Measurements from ENCODE around the gene HTR5A. TPM values are rescaled to one million over a fixed set of nuclear protein-coding genes. Genes with fewer than 3 reads are reported as not detected.

The HTR5A gene
- total and polyA plus RNA-seq, 2 donors (not counting 3 experiments of a cell fraction or from before 2014, with no cell fraction given) = not detected

DNA sequence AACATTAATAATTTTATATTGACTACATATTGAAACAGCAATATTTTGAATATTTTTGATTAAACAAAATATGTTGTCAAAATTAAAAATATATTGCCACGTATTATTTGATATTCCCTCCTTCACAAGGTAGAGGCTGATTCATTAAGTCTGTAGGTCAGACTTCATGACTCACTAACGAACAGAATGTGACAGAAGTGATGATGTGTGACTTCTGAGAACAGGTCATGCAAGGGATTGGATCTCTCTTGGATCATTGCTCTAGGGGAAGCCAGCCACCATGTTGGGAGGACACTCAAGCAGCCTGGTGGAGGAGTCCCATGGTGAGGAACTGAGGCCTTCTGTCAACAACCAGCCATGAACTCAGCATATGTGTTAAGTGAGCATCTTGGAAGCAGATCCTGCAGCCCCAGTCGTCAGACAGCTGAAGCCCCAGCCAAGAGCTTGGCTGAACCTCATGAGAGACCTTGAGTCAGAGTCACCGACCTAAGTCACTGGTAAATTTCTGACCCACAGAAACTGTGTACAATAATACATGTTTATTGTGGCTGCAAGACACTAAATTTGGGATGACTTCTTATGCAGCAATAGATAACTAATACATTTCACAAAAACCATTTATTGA, 66.6 kb downstream of the HTR5A start:
- POLR2A ChIA-PET = no interaction called here
- dilution Hi-C loops (cut with MboI; ENCODE audit: extremely low pct_ligation_motif_present, low sequenced_read_pairs) = no loop called here

More for the DNA sequence above, 66.6 kb downstream of the HTR5A start:
- Histone ChIP-seq H3K9me1 (replicated peaks; ENCODE audit: control insufficient read depth, extremely low read depth, insufficient read depth, low read length) (no peaks in the 10 kb centered on the region), H3K9me3 (replicated peaks; ENCODE audit: control insufficient read depth, insufficient read depth, low read length) (no peaks in the 10 kb centered on the region), H3K4me2 (ENCODE audit: insufficient read depth, low read length) (no peak overlapping the region), H3K27ac (ENCODE audit: insufficient read depth, low read depth, low read length) (no peak overlapping the region), H3K27me3 (ENCODE audit: control insufficient read depth in 2 of 2, insufficient read depth in 2 of 2, low read length in 2 of 2) (no peaks in the 10 kb centered on the region), H4K20me1 (replicated peaks; ENCODE audit: control insufficient read depth, extremely low read depth, insufficient read depth, low read length) (no peaks in the 10 kb centered on the region), H3K4me3 (replicated peaks in 1 of 3; ENCODE audit: insufficient read depth in 1 of 3, low read depth in 1 of 3, low read length in 3 of 3) (no peak overlapping the region), H3K79me2 (ENCODE audit: control insufficient read depth, insufficient read depth, low read length) (no peaks in the 10 kb centered on the region), H3K4me1 (ENCODE audit: control insufficient read depth, extremely low read depth, insufficient read depth, low read length) (no peaks in the 10 kb centered on the region), H3K9ac (replicated peaks; ENCODE audit: extremely low read depth, insufficient read depth, low read length) (no peak overlapping the region), H2AFZ (ENCODE audit: low read depth, low read length) (no peak overlapping the region), H3K36me3 (ENCODE audit: control insufficient read depth in 2 of 2, extremely low read depth in 1 of 2, insufficient read depth in 2 of 2, low read length in 2 of 2) (no peaks in the 10 kb centered on the region)
- CTCF ChIA-PET = no interaction called here
- intact Hi-C loops (cut with micrococcal nuclease) = no loop called here
- no TSS peak for BruUV-seq (replicated peaks)
- DNase-seq (ENCODE audit: low read depth, low spot score) (no peak), FAIRE-seq (no peak)
- TF ChIP-seq MYC (IDR thresholded peaks at IDR 0.05; ENCODE audit: low read depth, low read length) = no peak
- TF ChIP-seq, protein P1, sequence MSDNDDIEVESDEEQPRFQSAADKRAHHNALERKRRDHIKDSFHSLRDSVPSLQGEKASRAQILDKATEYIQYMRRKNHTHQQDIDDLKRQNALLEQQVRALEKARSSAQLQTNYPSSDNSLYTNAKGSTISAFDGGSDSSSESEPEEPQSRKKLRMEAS (IDR thresholded peaks at IDR 0.05; ENCODE audit: insufficient read depth, insufficient read length) = no peak
- TF ChIP-seq GATA2 (IDR thresholded peaks at IDR 0.05; ENCODE audit: insufficient read depth, insufficient read length, low read depth, low read length) = no peak

Small RNA genes within 50 kb of the gene (small RNA-seq; reads per million reads assigned to genes)
- not detected for gene AC092628.1 (ENCODE audit: insufficient read depth, insufficient read length, low read depth, low replicate concordance)

Other genes starting within 250 kb of the HTR5A start
- gene PAXIP1, start 67.2 kb upstream of the HTR5A start, total RNA-seq = 15.8 and 17.8 TPM in 2 replicates
- gene PAXIP1, start 67.2 kb upstream of the HTR5A start, polyA plus RNA-seq = 10.0 and 11.4 TPM in 2 replicates
- 79.3 and 105 TPM in 2 replicates for gene INSIG1, start 227.6 kb downstream of the HTR5A start, total RNA-seq
- 102 and 129 TPM in 2 replicates for gene INSIG1, start 227.6 kb downstream of the HTR5A start, polyA plus RNA-seq

Measured in endothelial cell of umbilical vein (primary cell).